Keratinocyte (primary cell): ENCODE data around the gene HPF1. TPM values are rescaled to one million over a fixed set of nuclear protein-coding genes. Genes with fewer than 3 reads are reported as not detected.

ENCODE experiments used
- DNase-seq: peaks from one replicate; pipeline ENCODE4 v3.0.0-alpha.2; 2011; ENCODE audit warnings: low read depth, missing footprints, low spot score
- FAIRE-seq: peaks from 2 replicates; lab custom pipeline; 2011; peaks lifted over from hg19 to GRCh38; lab: Jason Lieb, UNC
- H2AFZ ChIP-seq: 2 replicates; pipeline ENCODE4 v1.6.0; 2012; ENCODE audit warnings: low read length, control low read depth, inconsistent platforms; ENCODE audit not compliant: control insufficient read depth
- H3K27ac ChIP-seq: 2 replicates; pipeline ENCODE4 v1.5.1; 2011; ENCODE audit warnings: low read length; ENCODE audit not compliant: control insufficient read depth, insufficient read depth
- H3K27me3 ChIP-seq: 3 replicates; pipeline ENCODE4 v1.6.0; 2011; ENCODE audit warnings: low read length; ENCODE audit not compliant: control insufficient read depth, insufficient read depth; ENCODE audit errors: extremely low read depth
- H3K36me3 ChIP-seq, 2 experiments: 2 replicates in 1 of 2; 3 replicates in 1 of 2; pipeline ENCODE4 v1.5.1; 2011; ENCODE audit warnings: low read length in 2 of 2, mild to moderate bottlenecking in 1 of 2; ENCODE audit not compliant: control insufficient read depth in 2 of 2, insufficient read depth in 2 of 2; ENCODE audit errors: extremely low read depth in 1 of 2
- H3K4me1 ChIP-seq: 3 replicates; pipeline ENCODE4 v1.5.1; 2011; ENCODE audit warnings: low read length; ENCODE audit not compliant: control insufficient read depth, insufficient read depth; ENCODE audit errors: extremely low read depth
- H3K4me2 ChIP-seq: 3 replicates; pipeline ENCODE4 v1.6.0; 2011; ENCODE audit warnings: low read depth, low read length; ENCODE audit not compliant: control insufficient read depth, insufficient read depth; ENCODE audit errors: extremely low read depth
- H3K4me3 ChIP-seq, 3 experiments: fragments of 200-600 bp in 1 of 3; sonication (generic) in 1 of 3; 2 replicates in 2 of 3; 3 replicates in 1 of 3; pipeline ENCODE4 v1.5.1; 2011 to 2016; ENCODE audit warnings: low read length in 3 of 3, mild to moderate bottlenecking in 3 of 3, control low read depth in 2 of 3, inconsistent platforms in 1 of 3, low read depth in 1 of 3, mixed read lengths in 1 of 3, mixed run types in 1 of 3, moderate library complexity in 1 of 3; ENCODE audit not compliant: control insufficient read depth in 2 of 3, insufficient read depth in 2 of 3; ENCODE audit errors: extremely low read depth in 1 of 3
- H3K79me2 ChIP-seq: 2 replicates; pipeline ENCODE4 v1.6.0; 2012; ENCODE audit warnings: low read length; ENCODE audit not compliant: control insufficient read depth, insufficient read depth
- H3K9ac ChIP-seq: 3 replicates; pipeline ENCODE4 v1.6.0; 2011; ENCODE audit warnings: low read length; ENCODE audit not compliant: control insufficient read depth, insufficient read depth; ENCODE audit errors: extremely low read depth
- H3K9me1 ChIP-seq: 3 replicates; pipeline ENCODE4 v1.6.0; 2011; ENCODE audit warnings: low read length; ENCODE audit not compliant: control insufficient read depth, insufficient read depth; ENCODE audit errors: extremely low read depth
- H3K9me3 ChIP-seq: 2 replicates; pipeline ENCODE4 v1.5.1; 2012; ENCODE audit warnings: low read depth, low read length; ENCODE audit not compliant: control insufficient read depth
- H4K20me1 ChIP-seq: 3 replicates; pipeline ENCODE4 v1.6.0; 2011; ENCODE audit warnings: low read length; ENCODE audit not compliant: control insufficient read depth, insufficient read depth; ENCODE audit errors: extremely low read depth
- CTCF ChIP-seq, 3 experiments: IDR thresholded peaks in 1 of 3; conservative IDR thresholded peaks in 1 of 3; optimal IDR thresholded peaks in 1 of 3; 2 replicates in 2 of 3; 3 replicates in 1 of 3; pipeline versions ENCODE3 to v1.5.1; 2011; ENCODE audit warnings: low read length in 3 of 3, mild to moderate bottlenecking in 3 of 3, moderate library complexity in 2 of 3, control low read depth in 1 of 3, inconsistent platforms in 1 of 3; ENCODE audit not compliant: insufficient read depth in 2 of 3; ENCODE audit errors: extremely low read depth in 1 of 3
- EZH2 ChIP-seq: IDR thresholded peaks from one replicate; pipeline ENCODE4 v1.6.1; 2012; ENCODE audit warnings: inconsistent platforms, mild to moderate bottlenecking, low read length, moderate library complexity
- dilution Hi-C: fragments of 300-500 bp; cut with MboI; formaldehyde crosslinking; loops from one replicate; pipeline ENCODE4 v1.7.0; 2020; ENCODE audit warnings: low sequenced_read_pairs; ENCODE audit not compliant: extremely low pct_ligation_motif_present
- polyA plus RNA-seq, 5 experiments: library from polyadenylated mRNA; depleted of rRNA in 3 of 5; stranded (reverse) in 3 of 5; stranded (forward) in 1 of 5; unstranded in 1 of 5; fragments of >200 nt; gene quantifications; 1 replicate in 1 of 5; 2 replicates in 3 of 5; 3 replicates in 1 of 5; pipeline versions ENCODE4 v1.2.1 to v1.2.3, GENCODE V29; 2011 to 2012; ENCODE audit warnings: missing spikeins in 2 of 5, low read depth in 1 of 5, low replicate concordance in 1 of 5

The HPF1 gene
- polyA plus RNA-seq, 1 donor (not counting 4 experiments of a cell fraction or from before 2014, with no cell fraction given) = 19.1 TPM

GRCh38 chr4:169768385-169768784, 10.6 kb upstream of the HPF1 start:
- no peak overlapping the region for H3K27ac ChIP-seq
- H3K9me1 ChIP-seq = no peaks in the 10 kb centered on the region
- H3K9ac ChIP-seq = no peak overlapping the region
- H3K4me2 ChIP-seq = no peak overlapping the region
- H3K27me3 ChIP-seq = no peaks in the 10 kb centered on the region
- no peaks in the 10 kb centered on the region for H3K36me3 ChIP-seq
- H3K4me1 ChIP-seq = no peaks in the 10 kb centered on the region
- FAIRE-seq (no peak), DNase-seq (no peak)
- no peak overlapping the region for H3K4me3 ChIP-seq
- no peaks in the 10 kb centered on the region for H4K20me1 ChIP-seq
- no peak overlapping the region for H2AFZ ChIP-seq
- dilution Hi-C loops = no loop called here
- no peaks in the 10 kb centered on the region for H3K79me2 ChIP-seq
- H3K9me3 ChIP-seq = no peaks in the 10 kb centered on the region
- TF ChIP-seq CTCF (optimal IDR thresholded peaks at IDR 0.05 in 1 of 3, IDR thresholded peaks at IDR 0.05 in 1 of 3, conservative IDR thresholded peaks at IDR 0.05 in 1 of 3; ENCODE audit: extremely low read depth in 1 of 3, insufficient read depth in 2 of 3, low read length in 3 of 3) = no peak
- TF ChIP-seq EZH2 = no peak

- H3K36me3 ChIP-seq = no peaks in the 10 kb centered on the region
- H3K9me1 ChIP-seq = no peaks in the 10 kb centered on the region
- H3K4me1 ChIP-seq = no peaks in the 10 kb centered on the region
- H3K4me3 ChIP-seq = no peak overlapping the region
- TF ChIP-seq CTCF (optimal IDR thresholded peaks at IDR 0.05 in 1 of 3, IDR thresholded peaks at IDR 0.05 in 1 of 3, conservative IDR thresholded peaks at IDR 0.05 in 1 of 3; ENCODE audit: extremely low read depth in 1 of 3, insufficient read depth in 2 of 3, low read length in 3 of 3) (no peak), EZH2 (no peak)
- FAIRE-seq (peak; percentile 20), DNase-seq (no peak)
- no peak overlapping the region for H3K9ac ChIP-seq
- no peaks in the 10 kb centered on the region for H3K79me2 ChIP-seq
- no peaks in the 10 kb centered on the region for H4K20me1 ChIP-seq
- no peaks in the 10 kb centered on the region for H3K9me3 ChIP-seq
- H3K27me3 ChIP-seq = no peaks in the 10 kb centered on the region
- no peak overlapping the region for H3K4me2 ChIP-seq
- H3K27ac ChIP-seq = no peak overlapping the region
- no peak overlapping the region for H2AFZ ChIP-seq
- dilution Hi-C loops = no loop called here
These were observed 9.0 kb upstream of the HPF1 start for GRCh38 chr4:169766741-169767140.
